ENCODE measurements around the gene WDR43. TPM values are rescaled to one million over a fixed set of nuclear protein-coding genes. Genes with fewer than 3 reads are reported as not detected.

The WDR43 gene
- total RNA-seq, 1 donor = 79.3 TPM

GRCh38 chr2:28951910-28952835 is 57.7 kb downstream of the WDR43 start:
- DNase-seq (ENCODE audit: insufficient read length, low spot score, missing footprints) = no peak
- Histone ChIP-seq H3K9me3 (ENCODE audit: low read depth, low read length) (no peaks in the 10 kb centered on the region), H2AFZ (ENCODE audit: low read length) (no peak overlapping the region), H3K27me3 (ENCODE audit: insufficient read depth, low read length) (peaks cover 5% of the 10 kb centered on the region), H3K4me1 (ENCODE audit: insufficient read depth, low read length) (peaks cover 8% of the 10 kb centered on the region), H3K4me3 (ENCODE audit: insufficient read depth, low read length) (no peak overlapping the region), H3K36me3 (ENCODE audit: insufficient read depth, low read length) (peaks cover 15% of the 10 kb centered on the region), H4K20me1 (ENCODE audit: insufficient read depth, low read length) (peaks cover 7% of the 10 kb centered on the region), H3K79me2 (ENCODE audit: insufficient read depth, low read length) (no peaks in the 10 kb centered on the region), H3K4me2 (ENCODE audit: insufficient read depth, low read length) (no peak overlapping the region), H3K27ac (ENCODE audit: low read depth, low read length) (no peak overlapping the region)
- no peak for TF ChIP-seq CTCF (IDR thresholded peaks at IDR 0.05; ENCODE audit: extremely low read depth, low read depth, low read length)

GRCh38 chr2:28952836-28953211 is 58.4 kb downstream of the WDR43 start:
- no peak for DNase-seq (ENCODE audit: insufficient read length, low spot score, missing footprints)
- H3K4me3 ChIP-seq (ENCODE audit: insufficient read depth, low read length) = no peak overlapping the region
- no peak overlapping the region for H3K27ac ChIP-seq (ENCODE audit: low read depth, low read length)

GRCh38 chr2:28955467-28955866 is 61.0 kb downstream of the WDR43 start:
- Histone ChIP-seq H3K9me3 (ENCODE audit: low read depth, low read length) (no peaks in the 10 kb centered on the region), H3K27ac (ENCODE audit: low read depth, low read length) (no peak overlapping the region), H4K20me1 (ENCODE audit: insufficient read depth, low read length) (peaks cover 2% of the 10 kb centered on the region), H3K4me3 (ENCODE audit: insufficient read depth, low read length) (no peak overlapping the region), H3K79me2 (ENCODE audit: insufficient read depth, low read length) (no peaks in the 10 kb centered on the region), H2AFZ (ENCODE audit: low read length) (no peak overlapping the region), H3K36me3 (ENCODE audit: insufficient read depth, low read length) (no peaks in the 10 kb centered on the region), H3K4me2 (ENCODE audit: insufficient read depth, low read length) (peak overlapping the region; percentile 21), H3K4me1 (ENCODE audit: insufficient read depth, low read length) (peaks cover 8% of the 10 kb centered on the region), H3K27me3 (ENCODE audit: insufficient read depth, low read length) (peaks cover 8% of the 10 kb centered on the region)
- no peak for TF ChIP-seq CTCF (IDR thresholded peaks at IDR 0.05; ENCODE audit: extremely low read depth, low read depth, low read length)
- DNase-seq (ENCODE audit: insufficient read length, low spot score, missing footprints) = no peak

More at GRCh38 chr2:28952836-28953211, 58.4 kb downstream of the WDR43 start:
- Histone ChIP-seq H4K20me1 (ENCODE audit: insufficient read depth, low read length) (peaks cover 7% of the 10 kb centered on the region), H3K9me3 (ENCODE audit: low read depth, low read length) (no peaks in the 10 kb centered on the region), H3K4me1 (ENCODE audit: insufficient read depth, low read length) (peaks cover 8% of the 10 kb centered on the region), H3K79me2 (ENCODE audit: insufficient read depth, low read length) (no peaks in the 10 kb centered on the region), H3K36me3 (ENCODE audit: insufficient read depth, low read length) (peaks cover 12% of the 10 kb centered on the region), H3K27me3 (ENCODE audit: insufficient read depth, low read length) (peaks cover 8% of the 10 kb centered on the region), H3K4me2 (ENCODE audit: insufficient read depth, low read length) (no peak overlapping the region), H2AFZ (ENCODE audit: low read length) (no peak overlapping the region)
- TF ChIP-seq CTCF (IDR thresholded peaks at IDR 0.05; ENCODE audit: extremely low read depth, low read depth, low read length) = no peak

GRCh38 chr2:28956415-28956826 is 62.0 kb downstream of the WDR43 start:
- Histone ChIP-seq H3K4me3 (ENCODE audit: insufficient read depth, low read length) (peak overlapping the region; percentile 71), H3K79me2 (ENCODE audit: insufficient read depth, low read length) (no peaks in the 10 kb centered on the region), H3K27ac (ENCODE audit: low read depth, low read length) (no peak overlapping the region), H4K20me1 (ENCODE audit: insufficient read depth, low read length) (peaks cover 2% of the 10 kb centered on the region), H3K4me1 (ENCODE audit: insufficient read depth, low read length) (peaks cover 8% of the 10 kb centered on the region), H3K4me2 (ENCODE audit: insufficient read depth, low read length) (peak overlapping the region; percentile 95), H3K36me3 (ENCODE audit: insufficient read depth, low read length) (no peaks in the 10 kb centered on the region), H3K9me3 (ENCODE audit: low read depth, low read length) (no peaks in the 10 kb centered on the region), H2AFZ (ENCODE audit: low read length) (peak overlapping the region; percentile 94), H3K27me3 (ENCODE audit: insufficient read depth, low read length) (peaks cover 8% of the 10 kb centered on the region)
- DNase-seq (ENCODE audit: insufficient read length, low spot score, missing footprints) = peak; percentile 82
- peak; percentile 46 for TF ChIP-seq CTCF (IDR thresholded peaks at IDR 0.05; ENCODE audit: extremely low read depth, low read depth, low read length)

Measured in osteoblast (primary cell).